ENCODE data around the gene TYW1.
"Not testable (repeated sequence)": the region's sequence is repeated elsewhere in the genome, so short reads cannot be mapped to it uniquely, and the experiment has no call there.

GRCh38 chr7:67178915-67179688, 182.5 kb downstream of the TYW1 start:
- TF ChIP-seq SUZ12 (IDR thresholded peaks at IDR 0.05; ENCODE audit: extremely low read depth, insufficient read depth, insufficient read length); YY1 (IDR thresholded peaks at IDR 0.05; ENCODE audit: insufficient read depth, insufficient read length): not testable (repeated sequence)

All from NT2/D1 (cell line).